Adrenal gland (tissue), 5 donors: ENCODE results near the gene RBP7.

Source experiments
- CTCF ChIP-seq, 6 experiments: fragments of 450-650 bp in 4 of 6; fragments of 200-600 bp in 2 of 6; sonication (generic) in 1 of 6; IDR thresholded peaks; 1 replicate in 5 of 6; 2 replicates in 1 of 6; pipeline versions ENCODE4 v1.5.1 to v1.8.0; 2016 to 2021; ENCODE audit warnings: antibody characterized with exemption in 6 of 6, mild to moderate bottlenecking in 2 of 6, moderate library complexity in 1 of 6
- POLR2A ChIP-seq, 2 donors: fragments of 450-650 bp; IDR thresholded peaks; one replicate each; pipeline ENCODE4 v1.6.1; 2017; ENCODE audit warnings: antibody characterized with exemption in 2 of 2, mild to moderate bottlenecking in 2 of 2, moderate library complexity in 1 of 2
- donor health status: DM: no; HTN: no; CAD: no.

GRCh38 chr1:9960706-9961562, 36.1 kb upstream of the RBP7 start:
- TF ChIP-seq POLR2A (IDR thresholded peaks at IDR 0.05) (no peak), CTCF (IDR thresholded peaks at IDR 0.05) (no peak)
